Gastrocnemius medialis (tissue), 4 donors: ENCODE measurements around the gene PTGS2. TPM values are rescaled to one million over a fixed set of nuclear protein-coding genes. Genes with fewer than 3 reads are reported as not detected.

Source experiments
- ATAC-seq, 2 donors: fragments of 150-250 bp; one replicate each; pipeline ENCODE4 v1.9.1; 2016
- DNase-seq, 2 donors: peaks; one replicate each; pipeline ENCODE4 v3.0.0-alpha.2; 2019
- H3K27ac ChIP-seq, 4 donors: fragments of 200-600 bp; sonication (generic); 1 replicate in 1 of 4; 2 replicates in 3 of 4; pipeline ENCODE4 v1.5.1; 2016 to 2018; ENCODE audit warnings: mild to moderate bottlenecking in 2 of 4, moderate library complexity in 1 of 4
- H3K27me3 ChIP-seq, 3 donors: fragments of 200-600 bp; sonication (generic) in 2 of 3; 1 replicate in 1 of 3; 2 replicates in 2 of 3; pipeline versions ENCODE4 v1.5.1 to v1.6.0; 2016 to 2019; ENCODE audit warnings: mild to moderate bottlenecking in 1 of 3, moderate library complexity in 1 of 3
- H3K36me3 ChIP-seq, 2 donors: fragments of 200-600 bp; sonication (generic) in 1 of 2; one replicate each; pipeline ENCODE4 v1.5.1; 2017 to 2018
- H3K4me1 ChIP-seq, 2 donors: fragments of 200-600 bp; sonication (generic) in 1 of 2; one replicate each; pipeline ENCODE4 v1.5.1; 2016 to 2017; ENCODE audit warnings: mild to moderate bottlenecking in 2 of 2
- H3K4me3 ChIP-seq, 4 donors: fragments of 200-600 bp; sonication (generic) in 3 of 4; 1 replicate in 1 of 4; 2 replicates in 3 of 4; pipeline ENCODE4 v1.5.1; 2016 to 2019; ENCODE audit warnings: mild to moderate bottlenecking in 2 of 4
- H3K9me3 ChIP-seq, 3 donors: fragments of 200-600 bp; sonication (generic) in 2 of 3; 1 replicate in 1 of 3; 2 replicates in 2 of 3; pipeline ENCODE4 v1.5.1; 2016 to 2019
- CTCF ChIP-seq, 5 experiments: fragments of 450-650 bp in 3 of 5; fragments of 200-600 bp in 2 of 5; sonication (generic) in 2 of 5; IDR thresholded peaks in 4 of 5; conservative IDR thresholded peaks in 1 of 5; 1 replicate in 4 of 5; 2 replicates in 1 of 5; pipeline ENCODE4 v1.5.1; 2016 to 2019; ENCODE audit warnings: antibody characterized with exemption in 5 of 5, mild to moderate bottlenecking in 3 of 5, moderate library complexity in 3 of 5
- POLR2A ChIP-seq, 2 donors: fragments of 450-650 bp; IDR thresholded peaks; one replicate each; pipeline ENCODE4 v1.6.1; 2017; ENCODE audit warnings: antibody characterized with exemption in 2 of 2, mild to moderate bottlenecking in 2 of 2, moderate library complexity in 2 of 2
- in situ Hi-C, 4 donors: fragments of 200-750 bp; cut with MboI; loops; one replicate each; pipeline versions ENCODE4 v1.15.0 to v1.8.0; 2017; ENCODE audit warnings: low sequenced_read_pairs in 4 of 4
- intact Hi-C: fragments of 100-400 bp; cut with DNase I; formaldehyde crosslinking; loops from one replicate; pipeline ENCODE4 v1.15.1; 2023; ENCODE audit warnings: low total_unique reads
- total RNA-seq, 4 donors: library from RNA; depleted of rRNA; stranded (reverse); fragments of >200 nt; gene quantifications; one replicate each; pipeline versions ENCODE4 v1.1.0 to v1.2.3, GENCODE V29; 2016

Gene PTGS2
- total RNA-seq, 4 donors from 2014 or later: 0.23 to 0.58 (median 0.25) TPM; not detected in 1

GRCh38 chr1:186662752-186663151 is 17.5 kb downstream of the PTGS2 start:
- DNase-seq (no peak), ATAC-seq (no peak)
- no peaks in the 10 kb centered on the region for H3K9me3 ChIP-seq
- no peaks in the 10 kb centered on the region for H3K36me3 ChIP-seq
- no peaks in the 10 kb centered on the region for H3K4me1 ChIP-seq
- in situ Hi-C loops (no loop called here), intact Hi-C loops (no loop called here)
- no peak overlapping the region for H3K27ac ChIP-seq
- H3K4me3 ChIP-seq: no peak overlapping the region
- H3K27me3 ChIP-seq: no peaks in the 10 kb centered on the region
- no peak for TF ChIP-seq CTCF (IDR thresholded peaks at IDR 0.05 in 4 of 5, conservative IDR thresholded peaks at IDR 0.05 in 1 of 5)
- TF ChIP-seq POLR2A (IDR thresholded peaks at IDR 0.05): no peak

GRCh38 chr1:186659890-186660341 is 20.3 kb downstream of the PTGS2 start:
- DNase-seq: no peak
- no peaks in the 10 kb centered on the region for H3K4me1 ChIP-seq
- no peak for TF ChIP-seq CTCF (IDR thresholded peaks at IDR 0.05 in 4 of 5, conservative IDR thresholded peaks at IDR 0.05 in 1 of 5)
- no peak for TF ChIP-seq POLR2A (IDR thresholded peaks at IDR 0.05)
- no peaks in the 10 kb centered on the region for H3K27me3 ChIP-seq
- no peaks in the 10 kb centered on the region for H3K36me3 ChIP-seq
- no peaks in the 10 kb centered on the region for H3K9me3 ChIP-seq
- no peak overlapping the region for H3K4me3 ChIP-seq
- in situ Hi-C loops (no loop called here), intact Hi-C loops (no loop called here)
- H3K27ac ChIP-seq: no peak overlapping the region
- no peak for ATAC-seq

GRCh38 chr1:186658999-186659398 is 21.2 kb downstream of the PTGS2 start:
- H3K9me3 ChIP-seq: no peaks in the 10 kb centered on the region
- TF ChIP-seq POLR2A (IDR thresholded peaks at IDR 0.05): no peak
- DNase-seq (no peak), ATAC-seq (no peak)
- in situ Hi-C loops: no loop called here
- H3K36me3 ChIP-seq: no peaks in the 10 kb centered on the region
- intact Hi-C loops: no loop called here
- no peaks in the 10 kb centered on the region for H3K27me3 ChIP-seq
- no peaks in the 10 kb centered on the region for H3K4me1 ChIP-seq
- no peak overlapping the region for H3K27ac ChIP-seq
- H3K4me3 ChIP-seq: no peak overlapping the region

GRCh38 chr1:186657481-186657880 is 22.7 kb downstream of the PTGS2 start:
- DNase-seq: no peak
- H3K27me3 ChIP-seq: no peaks in the 10 kb centered on the region
- ATAC-seq: no peak
- no peaks in the 10 kb centered on the region for H3K36me3 ChIP-seq
- in situ Hi-C loops: no loop called here
- H3K4me3 ChIP-seq: no peak overlapping the region
- TF ChIP-seq CTCF (IDR thresholded peaks at IDR 0.05 in 4 of 5, conservative IDR thresholded peaks at IDR 0.05 in 1 of 5) (no peak), POLR2A (IDR thresholded peaks at IDR 0.05) (no peak)
- H3K4me1 ChIP-seq: no peaks in the 10 kb centered on the region
- no peak overlapping the region for H3K27ac ChIP-seq
- intact Hi-C loops: no loop called here
- no peaks in the 10 kb centered on the region for H3K9me3 ChIP-seq

- H3K4me1 ChIP-seq: no peaks in the 10 kb centered on the region
- TF ChIP-seq CTCF (IDR thresholded peaks at IDR 0.05 in 4 of 5, conservative IDR thresholded peaks at IDR 0.05 in 1 of 5) (no peak), POLR2A (IDR thresholded peaks at IDR 0.05) (no peak)
- no peaks in the 10 kb centered on the region for H3K36me3 ChIP-seq
- intact Hi-C loops: no loop called here
- DNase-seq (no peak), ATAC-seq (no peak)
- H3K27ac ChIP-seq: no peak overlapping the region
- no peak overlapping the region for H3K4me3 ChIP-seq
- in situ Hi-C loops: no loop called here
- no peaks in the 10 kb centered on the region for H3K27me3 ChIP-seq
- H3K9me3 ChIP-seq: no peaks in the 10 kb centered on the region
Observed at GRCh38 chr1:186655876-186656275, 24.3 kb downstream of the PTGS2 start.
